GM18520 (cell line): ENCODE measurements around the gene PTPN1.
"Not testable (repeated sequence)": the region's sequence is repeated elsewhere in the genome, so short reads cannot be mapped to it uniquely, and the experiment has no call there.

Source experiments
- ATAC-seq: cut with Tn5 transposase; IDR thresholded peaks from one replicate; pipeline ENCODE4 v1.9.1; 2021; ENCODE audit not compliant: unreplicated experiment

Gene PTPN1

DNA sequence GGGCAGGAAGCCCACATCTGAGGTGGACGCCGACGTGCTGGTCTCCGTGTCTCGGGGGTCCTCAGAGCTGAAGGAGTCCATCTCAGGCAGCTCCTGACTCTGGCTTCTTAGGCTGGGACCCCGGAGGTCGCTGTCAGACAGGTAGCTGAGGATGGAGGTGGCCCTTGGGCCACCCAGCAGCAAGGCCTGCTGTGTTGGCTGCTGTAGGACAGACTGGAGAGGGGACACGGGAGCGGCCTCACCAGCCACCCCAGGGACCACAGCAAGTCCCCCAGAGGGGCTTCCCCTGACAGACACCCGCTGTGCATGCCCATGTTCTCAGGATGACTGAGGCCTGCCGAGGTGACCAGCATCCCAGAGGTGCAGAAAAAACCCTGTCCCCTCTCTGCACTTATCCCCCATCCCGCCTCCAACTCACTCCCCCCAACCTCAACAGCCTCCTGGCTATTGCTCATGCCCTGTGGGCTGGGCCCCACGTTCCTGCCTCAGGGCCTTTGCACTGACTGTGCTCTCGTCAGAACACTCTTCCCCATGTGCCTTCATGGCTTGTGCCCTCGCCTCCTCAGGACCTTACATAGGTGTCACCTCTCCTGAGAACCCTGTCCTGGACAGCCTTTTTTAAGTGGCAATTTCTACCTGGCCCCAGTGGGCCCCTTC lies 92.4 kb downstream of the PTPN1 start:
- ATAC-seq = no peak

GRCh38 chr20:50604451-50604850 lies 94.3 kb downstream of the PTPN1 start:
- ATAC-seq = no peak

DNA sequence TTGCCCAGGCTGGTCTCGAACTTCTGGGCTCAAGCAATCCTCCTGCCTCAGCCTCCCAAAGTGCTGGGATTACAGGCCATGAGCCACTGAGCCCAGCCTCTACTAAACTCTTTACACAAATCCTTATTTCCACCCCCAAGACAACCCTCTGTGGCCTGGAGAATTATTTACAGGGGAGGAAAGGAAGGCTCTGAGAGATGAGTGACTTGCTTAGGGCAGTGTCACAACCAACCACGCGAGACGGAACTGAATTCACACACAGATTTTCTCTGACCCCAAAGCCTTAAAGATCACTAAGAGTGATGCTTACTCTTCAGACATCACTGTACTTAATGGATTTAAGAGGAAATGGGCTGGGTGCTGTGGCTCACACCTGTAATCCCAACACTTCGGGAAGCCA lies 95.0 kb downstream of the PTPN1 start:
- ATAC-seq = no peak

DNA sequence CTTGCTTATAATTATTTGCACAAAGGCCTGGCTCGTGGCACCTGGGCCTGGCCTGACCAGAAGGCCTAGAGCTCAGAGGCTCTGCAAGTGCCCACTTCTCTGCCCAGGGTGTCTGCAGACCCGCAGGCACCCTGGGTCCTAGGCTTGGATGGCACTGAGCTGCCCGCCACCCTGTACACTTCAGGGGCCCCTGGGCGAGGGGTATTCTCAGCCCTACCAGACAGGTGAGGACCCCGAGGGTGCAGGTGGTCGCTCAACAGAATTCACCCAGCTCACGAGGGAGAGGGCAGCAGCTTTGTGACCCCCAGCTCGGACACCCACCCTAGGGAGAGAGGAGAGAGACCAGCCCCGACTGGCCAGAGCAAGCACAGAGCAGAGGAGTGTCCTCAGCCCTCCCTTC lies 97.3 kb downstream of the PTPN1 start:
- ATAC-seq = no peak

- no peak for ATAC-seq
Observed at GRCh38 chr20:50607850-50608749, 97.9 kb downstream of the PTPN1 start.

DNA sequence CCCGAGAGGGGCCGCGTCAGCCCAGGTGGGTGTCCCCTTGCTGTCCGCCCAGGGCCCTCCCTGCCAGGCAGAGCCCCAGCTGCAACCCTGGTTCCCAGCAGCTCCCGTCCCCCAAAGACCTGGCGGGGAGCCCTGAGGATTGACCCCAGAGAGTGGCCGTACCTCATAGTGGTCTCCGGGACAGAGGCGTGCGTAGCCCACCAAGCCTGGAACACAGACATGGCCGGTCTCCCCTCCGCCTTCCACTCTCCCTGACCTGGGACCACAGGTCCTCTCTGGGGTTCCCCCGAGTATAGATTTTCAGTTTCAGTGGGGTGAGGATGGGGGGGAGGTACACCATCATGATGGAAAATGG lies 98.5 kb downstream of the PTPN1 start:
- no peak for ATAC-seq

- no peak for ATAC-seq
Observed at GRCh38 chr20:50609438-50609989, 99.3 kb downstream of the PTPN1 start.

GRCh38 chr20:50610212-50610718 lies 100.1 kb downstream of the PTPN1 start:
- no peak for ATAC-seq

GRCh38 chr20:50611128-50611810 lies 101.1 kb downstream of the PTPN1 start:
- no peak for ATAC-seq

- no peak for ATAC-seq
Observed at GRCh38 chr20:50613438-50614169, 103.4 kb downstream of the PTPN1 start.

- no peak for ATAC-seq
Observed at GRCh38 chr20:50615407-50615806, 105.2 kb downstream of the PTPN1 start.

DNA sequence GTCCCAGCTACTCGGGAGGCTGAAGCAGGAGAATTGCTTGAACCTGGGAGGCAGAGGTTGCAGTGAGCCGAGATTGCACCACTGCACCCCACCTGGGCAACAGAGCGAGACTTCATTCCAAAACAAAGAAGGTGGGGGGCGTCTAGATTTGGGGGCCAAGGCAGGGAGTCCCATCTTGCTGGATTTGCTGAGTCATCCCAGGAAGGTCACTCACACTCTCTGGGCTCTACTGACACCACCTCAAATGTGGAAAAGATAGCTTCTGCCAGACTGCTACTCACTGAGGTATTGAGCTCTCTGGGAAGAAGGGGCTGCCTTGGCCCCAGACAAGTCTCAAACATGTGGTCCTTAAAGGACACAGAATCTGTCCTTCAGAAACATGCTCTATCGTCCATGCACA lies 106.8 kb downstream of the PTPN1 start:
- ATAC-seq = no peak

- no peak for ATAC-seq
Observed at GRCh38 chr20:50618537-50618936, 108.4 kb downstream of the PTPN1 start.

GRCh38 chr20:50620459-50620858 lies 110.3 kb downstream of the PTPN1 start:
- not testable (repeated sequence) for ATAC-seq

- no peak for ATAC-seq
Observed at GRCh38 chr20:50621068-50621665, 111.0 kb downstream of the PTPN1 start.

DNA sequence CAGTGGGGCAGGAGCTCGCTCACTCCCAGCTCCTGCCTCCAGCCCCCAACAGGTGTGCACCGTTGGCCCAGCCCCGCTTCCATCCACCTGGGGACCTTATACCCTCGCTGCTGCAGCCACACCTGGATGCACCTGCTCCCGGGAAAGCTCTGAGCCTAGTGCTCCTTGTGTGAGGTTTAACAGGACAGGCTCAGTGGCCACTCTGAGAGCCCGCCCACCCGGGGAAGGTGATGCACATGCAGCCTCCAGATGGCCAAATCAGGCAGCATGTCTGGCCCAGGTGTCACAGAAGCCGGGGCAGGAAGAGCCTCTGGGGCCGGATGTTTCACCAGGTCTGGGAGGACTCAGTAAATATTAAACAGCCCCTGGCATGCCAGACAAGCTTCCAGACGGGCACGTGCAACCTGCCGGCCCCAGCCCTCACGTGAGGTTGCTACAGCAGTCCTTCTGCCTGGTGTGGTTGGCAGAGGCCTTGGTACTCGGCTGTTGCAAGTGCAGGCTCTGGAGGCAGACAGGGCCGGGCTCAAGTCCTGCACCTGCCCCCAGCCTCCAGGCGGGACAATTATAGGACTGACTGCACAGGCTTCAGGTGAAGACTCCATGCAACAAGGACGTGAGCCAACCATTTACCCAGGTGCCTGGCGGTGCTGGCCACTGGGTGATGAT lies 114.3 kb downstream of the PTPN1 start:
- no peak for ATAC-seq

GRCh38 chr20:50625986-50626677 lies 115.9 kb downstream of the PTPN1 start:
- ATAC-seq = no peak

DNA sequence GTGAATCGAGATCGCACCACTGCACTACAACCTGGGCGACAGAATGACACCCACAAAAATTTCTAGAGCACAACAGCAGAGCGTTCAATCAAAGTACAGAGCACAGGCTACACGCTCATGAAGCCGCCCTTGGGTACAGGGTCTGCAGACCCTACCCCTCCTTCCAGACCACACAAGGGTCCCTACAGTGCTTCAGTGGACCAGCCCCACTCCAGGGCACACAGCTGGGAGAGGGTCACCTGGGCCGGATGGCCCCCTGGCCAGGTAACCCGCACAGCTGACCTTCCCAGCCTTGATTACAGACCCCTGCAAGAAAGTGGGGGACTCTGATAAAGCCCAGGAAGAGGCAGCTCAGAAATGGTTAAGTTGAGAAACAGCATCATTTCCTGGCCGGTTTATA lies 117.6 kb downstream of the PTPN1 start:
- ATAC-seq = no peak

DNA sequence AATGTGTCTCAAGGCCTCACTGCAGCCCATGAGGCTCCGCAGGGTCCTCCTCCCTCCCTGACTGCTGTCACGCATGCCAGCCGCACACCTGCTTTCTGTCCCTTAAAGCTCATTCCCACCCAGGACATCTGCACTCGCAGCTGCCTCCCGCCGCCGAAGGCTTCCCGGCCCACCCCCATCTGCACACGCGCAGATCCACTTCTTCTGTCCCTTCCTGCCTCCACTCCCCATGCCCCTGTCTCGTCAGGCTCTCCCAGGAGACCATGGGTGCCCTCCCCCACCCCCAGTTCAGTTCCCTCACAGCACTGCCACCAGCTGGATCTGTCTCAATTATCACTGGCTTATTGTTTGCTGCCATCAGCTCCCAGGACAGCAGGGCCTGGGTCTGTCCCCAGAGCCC lies 118.1 kb downstream of the PTPN1 start:
- no peak for ATAC-seq
